Kidney (tissue), 14 donors: ENCODE data around the gene HERPUD2. TPM values are rescaled to one million over a fixed set of nuclear protein-coding genes. Genes with fewer than 3 reads are reported as not detected.

ENCODE experiments used
- DNase-seq, 5 donors: peaks; one replicate each; pipeline ENCODE4 v3.0.0-alpha.2; 2013 to 2020
- FAIRE-seq: peaks from 2 replicates; lab custom pipeline; 2012; peaks lifted over from hg19 to GRCh38; lab: Jason Lieb, UNC
- H3K27ac ChIP-seq, 2 donors: one replicate each; pipeline ENCODE4 v1.7.0; 2013; ENCODE audit warnings: low read depth in 2 of 2, low read length in 2 of 2, inconsistent platforms in 1 of 2
- H3K27me3 ChIP-seq: one replicate; pipeline ENCODE4 v1.7.1; 2013; ENCODE audit warnings: low read length, inconsistent platforms; ENCODE audit not compliant: control insufficient read depth, insufficient read depth
- H3K36me3 ChIP-seq, 3 donors: one replicate each; pipeline versions ENCODE4 v1.7.0 to v1.7.1; 2013; ENCODE audit warnings: low read length in 3 of 3, control low read depth in 1 of 3, inconsistent platforms in 1 of 3; ENCODE audit not compliant: insufficient read depth in 3 of 3, control insufficient read depth in 2 of 3
- H3K4me1 ChIP-seq, 3 donors: one replicate each; pipeline versions ENCODE4 v1.7.0 to v1.7.1; 2013; ENCODE audit warnings: low read length in 3 of 3, inconsistent platforms in 1 of 3, low read depth in 1 of 3; ENCODE audit not compliant: control insufficient read depth in 2 of 3, insufficient read depth in 2 of 3
- H3K4me3 ChIP-seq, 3 donors: one replicate each; pipeline versions ENCODE4 v1.7.0 to v1.8.1; 2013; ENCODE audit warnings: low read length in 3 of 3, control low read depth in 1 of 3, inconsistent platforms in 1 of 3
- H3K9ac ChIP-seq, 3 donors: one replicate each; pipeline versions ENCODE4 v1.7.0 to v1.7.1; 2013; ENCODE audit warnings: low read length in 3 of 3, control low read depth in 1 of 3, inconsistent platforms in 1 of 3
- H3K9me3 ChIP-seq, 3 donors: one replicate each; pipeline versions ENCODE4 v1.7.0 to v1.7.1; 2013; ENCODE audit warnings: low read length in 3 of 3, control low read depth in 1 of 3, inconsistent platforms in 1 of 3; ENCODE audit not compliant: control insufficient read depth in 2 of 3, insufficient read depth in 1 of 3
- intact Hi-C: fragments of 100-400 bp; cut with DNase I; formaldehyde crosslinking; loops from one replicate; pipeline ENCODE4 v1.11.1; 2022
- polyA plus RNA-seq: library from polyadenylated mRNA; stranded (reverse); fragments of 350-450 nt; fragmentation: Illumina TruSeq; extraction: RNeasy Lipid Tissue Mini Kit (QIAGEN cat#74804); gene quantifications from one replicate; pipeline ENCODE4 v1.2.3, GENCODE V29; 2014; ENCODE audit warnings: low read depth, low replicate concordance; ENCODE audit not compliant: insufficient read depth
- total RNA-seq: library from RNA; stranded (reverse); fragmentation: NEBNext Ultra II Directional; extraction: Animal tissue kit (Norgen Biotek cat#: 25700); gene quantifications from one replicate; pipeline ENCODE4 v1.2.1, GENCODE V29; 2021
- TF ChIP-seq, protein P1 (sequence below): IDR thresholded peaks from 3 replicates; pipeline ENCODE4 v1.5.1; 2012; ENCODE audit warnings: mild to moderate bottlenecking, moderate library complexity, borderline replicate concordance; ENCODE audit not compliant: insufficient read depth; ENCODE audit errors: extremely low read depth
- donor health status: control.
- donor health status: control.
- donor health status: control.
- donor health status: control.
- donor health status: control.
- donor health status: DM: yes; HTN: yes; CAD: no.
- donor health status: Normal renal cell carcinoma (clear cell type).

HERPUD2 gene
- total and polyA plus RNA-seq, 2 donors from 2014 or later, result 10.0 to 28.9 TPM

DNA sequence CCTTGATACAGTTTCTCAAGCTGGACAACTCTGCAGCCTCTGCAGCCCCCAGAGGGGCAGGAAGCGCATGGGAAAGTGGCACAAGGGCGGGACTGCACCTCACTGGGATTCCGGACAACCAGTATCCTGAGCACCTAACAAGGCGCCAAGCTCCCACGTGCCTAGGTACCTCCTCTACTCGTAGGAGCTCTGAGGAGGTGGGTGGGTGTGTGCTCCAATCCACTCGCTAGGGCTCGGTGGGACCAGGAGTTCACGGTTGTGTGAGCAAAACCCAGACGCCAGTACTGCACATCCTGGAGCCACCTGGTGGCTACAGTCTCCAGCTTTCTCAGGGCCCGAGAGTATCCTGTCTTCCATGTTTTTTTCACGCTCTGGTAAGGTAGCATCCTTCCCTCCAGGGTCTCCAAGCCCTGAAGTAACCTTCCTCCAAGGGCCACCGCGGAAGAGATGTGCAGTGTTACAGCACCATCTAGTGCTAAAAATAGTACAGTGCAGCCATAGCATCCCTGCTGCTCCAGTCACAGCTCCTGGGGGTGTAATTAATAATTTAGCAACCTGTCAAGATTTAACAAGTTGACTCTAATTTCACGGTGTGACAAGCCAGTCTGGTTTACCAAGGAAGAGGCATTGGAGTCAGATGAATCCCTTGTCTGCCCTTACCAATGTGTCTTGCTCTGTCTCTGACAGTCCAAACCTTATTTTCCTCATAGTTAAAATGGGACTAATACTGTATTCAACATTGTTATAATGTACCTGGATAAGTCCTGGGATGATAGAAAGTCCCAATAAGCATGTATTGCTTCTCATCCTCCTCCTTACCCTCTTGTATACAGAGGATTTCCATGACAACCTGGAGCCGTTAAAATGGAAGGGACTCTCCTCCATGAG is 70.4 kb downstream of the HERPUD2 start:
- intact Hi-C loops, result no loop called here
- Histone ChIP-seq H3K27me3 (no peaks in the 10 kb centered on the region), H3K4me3 (no peak overlapping the region), H3K9ac (no peak overlapping the region), H3K4me1 (peaks cover 0 to 3% (median 2%) of the 10 kb centered on the region in 3 donors), H3K36me3 (peaks cover 0 to 9% (median under 1%) of the 10 kb centered on the region in 3 donors), H3K27ac (no peak overlapping the region), H3K9me3 (no peaks in the 10 kb centered on the region)
- TF ChIP-seq, protein P1, sequence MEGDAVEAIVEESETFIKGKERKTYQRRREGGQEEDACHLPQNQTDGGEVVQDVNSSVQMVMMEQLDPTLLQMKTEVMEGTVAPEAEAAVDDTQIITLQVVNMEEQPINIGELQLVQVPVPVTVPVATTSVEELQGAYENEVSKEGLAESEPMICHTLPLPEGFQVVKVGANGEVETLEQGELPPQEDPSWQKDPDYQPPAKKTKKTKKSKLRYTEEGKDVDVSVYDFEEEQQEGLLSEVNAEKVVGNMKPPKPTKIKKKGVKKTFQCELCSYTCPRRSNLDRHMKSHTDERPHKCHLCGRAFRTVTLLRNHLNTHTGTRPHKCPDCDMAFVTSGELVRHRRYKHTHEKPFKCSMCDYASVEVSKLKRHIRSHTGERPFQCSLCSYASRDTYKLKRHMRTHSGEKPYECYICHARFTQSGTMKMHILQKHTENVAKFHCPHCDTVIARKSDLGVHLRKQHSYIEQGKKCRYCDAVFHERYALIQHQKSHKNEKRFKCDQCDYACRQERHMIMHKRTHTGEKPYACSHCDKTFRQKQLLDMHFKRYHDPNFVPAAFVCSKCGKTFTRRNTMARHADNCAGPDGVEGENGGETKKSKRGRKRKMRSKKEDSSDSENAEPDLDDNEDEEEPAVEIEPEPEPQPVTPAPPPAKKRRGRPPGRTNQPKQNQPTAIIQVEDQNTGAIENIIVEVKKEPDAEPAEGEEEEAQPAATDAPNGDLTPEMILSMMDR, result peak; percentile 86
- peak in 4 of 5 donors; percentile 60 to 72 (median 66) for DNase-seq
- no peak for FAIRE-seq

DNA sequence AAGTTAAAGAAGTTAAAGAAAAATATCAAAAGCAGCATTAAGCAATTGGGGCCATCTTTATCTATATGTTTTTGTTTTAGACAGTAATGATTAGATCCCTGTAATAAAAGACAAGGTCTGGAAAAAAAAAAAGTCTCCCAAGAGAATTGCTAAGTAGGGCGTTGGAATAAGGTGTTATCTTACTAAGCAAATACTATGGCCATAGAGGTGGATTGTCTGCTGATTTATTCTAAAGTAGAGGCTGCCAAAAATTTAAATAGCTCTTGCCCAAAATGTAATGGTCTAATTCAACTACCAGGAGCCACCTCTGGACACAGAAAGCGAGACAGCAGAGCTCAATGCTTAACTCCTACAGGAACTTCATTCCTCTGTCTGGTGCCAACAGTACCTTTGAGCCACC is 71.6 kb downstream of the HERPUD2 start:
- Histone ChIP-seq H3K9ac (no peak overlapping the region), H3K4me1 (peaks cover 0 to 3% (median 2%) of the 10 kb centered on the region in 3 donors), H3K27ac (no peak overlapping the region), H3K27me3 (no peaks in the 10 kb centered on the region), H3K9me3 (no peaks in the 10 kb centered on the region), H3K36me3 (peaks cover 0 to 4% (median 0%) of the 10 kb centered on the region in 3 donors), H3K4me3 (no peak overlapping the region)
- intact Hi-C loops, result no loop called here
- FAIRE-seq (no peak), DNase-seq (no peak)
- TF ChIP-seq, protein P1, result no peak

DNA sequence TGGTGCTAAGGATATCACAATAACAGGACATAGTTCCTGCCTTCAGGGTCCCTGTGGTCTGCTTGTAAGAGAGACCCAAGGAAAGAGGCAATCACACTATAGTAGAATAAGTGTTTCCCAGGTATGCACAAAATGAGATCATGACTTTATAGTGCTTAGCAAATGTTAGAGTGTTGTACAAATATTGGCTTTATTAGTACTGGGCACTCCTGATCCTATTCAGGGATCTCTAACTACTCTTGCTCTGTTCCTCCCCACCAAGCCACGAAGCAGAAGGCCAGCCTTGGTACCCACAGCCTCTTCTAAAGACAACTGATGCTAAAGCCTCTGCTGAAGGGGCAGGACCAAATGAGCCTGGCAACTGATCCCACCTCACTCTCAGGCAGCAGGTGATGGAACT is 75.1 kb downstream of the HERPUD2 start:
- Histone ChIP-seq H3K9me3 (no peaks in the 10 kb centered on the region), H3K36me3 (no peaks in the 10 kb centered on the region), H3K9ac (no peak overlapping the region), H3K4me1 (peaks cover 0 to 3% (median 2%) of the 10 kb centered on the region in 3 donors), H3K27me3 (no peaks in the 10 kb centered on the region), H3K4me3 (no peak overlapping the region), H3K27ac (no peak overlapping the region)
- intact Hi-C loops, result no loop called here
- FAIRE-seq (no peak), DNase-seq (no peak)
- TF ChIP-seq, protein P1, result no peak
